IPS-20b (cell line): ENCODE results near the gene ARHGEF5.
A peak's percentile ranks its signal among the peaks of the same experiment; 100 is the strongest.

Experiments
- H3K27ac ChIP-seq: one replicate; pipeline ENCODE4 v1.5.1; 2013; ENCODE audit warnings: low read length
- H3K27me3 ChIP-seq: 2 replicates; pipeline ENCODE4 v1.6.1; 2013; ENCODE audit warnings: mild to moderate bottlenecking, low read length, inconsistent platforms; ENCODE audit not compliant: insufficient read depth
- H3K36me3 ChIP-seq: 2 replicates; pipeline ENCODE4 v1.6.1; 2013; ENCODE audit warnings: low read depth, mild to moderate bottlenecking, inconsistent platforms, low read length, moderate library complexity; ENCODE audit not compliant: insufficient read depth
- H3K4me1 ChIP-seq: 2 replicates; pipeline ENCODE4 v1.6.1; 2013; ENCODE audit warnings: mild to moderate bottlenecking, control low read depth, inconsistent platforms, low read length, moderate library complexity; ENCODE audit not compliant: insufficient read depth
- H3K4me3 ChIP-seq: 2 replicates; pipeline ENCODE4 v1.5.1; 2013; ENCODE audit warnings: mild to moderate bottlenecking, low read length, inconsistent platforms
- H3K9ac ChIP-seq: 2 replicates; pipeline ENCODE4 v1.6.1; 2013; ENCODE audit warnings: low read depth, mild to moderate bottlenecking, inconsistent platforms, low read length, moderate library complexity
- H3K9me3 ChIP-seq: 2 replicates; pipeline ENCODE4 v1.6.1; 2013; ENCODE audit warnings: mild to moderate bottlenecking, low read depth, low read length, inconsistent platforms; ENCODE audit not compliant: insufficient read depth

Gene ARHGEF5

GRCh38 chr7:144386741-144387140, 31.5 kb downstream of the ARHGEF5 start:
- Histone ChIP-seq H3K4me1 (peaks cover 21% of the 10 kb centered on the region), H3K9ac (no peak overlapping the region)

GRCh38 chr7:144388950-144389349, 33.7 kb downstream of the ARHGEF5 start:
- Histone ChIP-seq H3K27ac (peak overlapping the region; percentile 25), H3K9me3 (no peaks in the 10 kb centered on the region), H3K36me3 (no peaks in the 10 kb centered on the region), H3K9ac (peak overlapping the region; percentile 47; the same call in 1 of the 2 replicates), H3K4me1 (peaks cover 21% of the 10 kb centered on the region), H3K4me3 (no peak overlapping the region), H3K27me3 (no peaks in the 10 kb centered on the region)

More at GRCh38 chr7:144386741-144387140, 31.5 kb downstream of the ARHGEF5 start:
- H3K9me3 ChIP-seq, result no peaks in the 10 kb centered on the region
- H3K36me3 ChIP-seq, result no peaks in the 10 kb centered on the region
- no peak overlapping the region for H3K4me3 ChIP-seq
- H3K27ac ChIP-seq, result no peak overlapping the region
- H3K27me3 ChIP-seq, result no peaks in the 10 kb centered on the region

- Histone ChIP-seq H3K4me3 (no peak overlapping the region), H3K9me3 (no peaks in the 10 kb centered on the region), H3K9ac (no peak overlapping the region), H3K4me1 (peaks cover 10% of the 10 kb centered on the region; the same call in 1 of the 2 replicates), H3K27ac (no peak overlapping the region), H3K36me3 (no peaks in the 10 kb centered on the region), H3K27me3 (no peaks in the 10 kb centered on the region)
Observed at GRCh38 chr7:144390481-144390880, 35.3 kb downstream of the ARHGEF5 start.

GRCh38 chr7:144391014-144391413, 35.8 kb downstream of the ARHGEF5 start:
- Histone ChIP-seq H3K9me3 (no peaks in the 10 kb centered on the region), H3K27ac (no peak overlapping the region), H3K27me3 (no peaks in the 10 kb centered on the region), H3K4me1 (peaks cover 10% of the 10 kb centered on the region; the same call in 1 of the 2 replicates), H3K9ac (no peak overlapping the region), H3K36me3 (no peaks in the 10 kb centered on the region), H3K4me3 (no peak overlapping the region)

GRCh38 chr7:144391823-144392255, 36.6 kb downstream of the ARHGEF5 start:
- no peak overlapping the region for H3K9ac ChIP-seq
- H3K27me3 ChIP-seq, result no peaks in the 10 kb centered on the region
- H3K9me3 ChIP-seq, result no peaks in the 10 kb centered on the region
- H3K27ac ChIP-seq, result no peak overlapping the region
- H3K4me3 ChIP-seq, result no peak overlapping the region
- peaks cover 10% of the 10 kb centered on the region; the same call in 1 of the 2 replicates for H3K4me1 ChIP-seq
- no peaks in the 10 kb centered on the region for H3K36me3 ChIP-seq

GRCh38 chr7:144397086-144397485, 41.9 kb downstream of the ARHGEF5 start:
- H3K27me3 ChIP-seq, result no peaks in the 10 kb centered on the region
- H3K9me3 ChIP-seq, result no peaks in the 10 kb centered on the region
- no peak overlapping the region for H3K27ac ChIP-seq
- H3K36me3 ChIP-seq, result no peaks in the 10 kb centered on the region
- no peak overlapping the region for H3K9ac ChIP-seq
- no peaks in the 10 kb centered on the region for H3K4me1 ChIP-seq
- no peak overlapping the region for H3K4me3 ChIP-seq

- H3K27ac ChIP-seq, result no peak overlapping the region
- no peak overlapping the region for H3K4me3 ChIP-seq
- no peak overlapping the region for H3K9ac ChIP-seq
- no peaks in the 10 kb centered on the region for H3K9me3 ChIP-seq
- H3K27me3 ChIP-seq, result no peaks in the 10 kb centered on the region
- no peaks in the 10 kb centered on the region for H3K4me1 ChIP-seq
- no peaks in the 10 kb centered on the region for H3K36me3 ChIP-seq
Observed at GRCh38 chr7:144398291-144398690, 43.1 kb downstream of the ARHGEF5 start.

- no peak overlapping the region for H3K27ac ChIP-seq
- H3K9ac ChIP-seq, result no peak overlapping the region
- H3K27me3 ChIP-seq, result no peaks in the 10 kb centered on the region
- H3K9me3 ChIP-seq, result no peaks in the 10 kb centered on the region
- H3K36me3 ChIP-seq, result no peaks in the 10 kb centered on the region
- H3K4me1 ChIP-seq, result no peaks in the 10 kb centered on the region
- H3K4me3 ChIP-seq, result no peak overlapping the region
Observed at GRCh38 chr7:144398911-144399310, 43.7 kb downstream of the ARHGEF5 start.

- Histone ChIP-seq H3K9me3 (no peaks in the 10 kb centered on the region), H3K27me3 (no peaks in the 10 kb centered on the region), H3K4me3 (no peak overlapping the region)
Observed at GRCh38 chr7:144399946-144400345, 44.7 kb downstream of the ARHGEF5 start.

GRCh38 chr7:144401490-144401889, 46.3 kb downstream of the ARHGEF5 start:
- Histone ChIP-seq H3K9ac (no peak overlapping the region), H3K9me3 (no peaks in the 10 kb centered on the region), H3K27me3 (no peaks in the 10 kb centered on the region), H3K27ac (no peak overlapping the region), H3K36me3 (no peaks in the 10 kb centered on the region), H3K4me1 (no peaks in the 10 kb centered on the region), H3K4me3 (no peak overlapping the region)

More at GRCh38 chr7:144399946-144400345, 44.7 kb downstream of the ARHGEF5 start:
- no peaks in the 10 kb centered on the region for H3K4me1 ChIP-seq
- no peak overlapping the region for H3K9ac ChIP-seq
- no peak overlapping the region for H3K27ac ChIP-seq
- no peaks in the 10 kb centered on the region for H3K36me3 ChIP-seq

GRCh38 chr7:144403102-144403501, 47.9 kb downstream of the ARHGEF5 start:
- Histone ChIP-seq H3K4me1 (peaks cover 4% of the 10 kb centered on the region; the same call in 1 of the 2 replicates), H3K4me3 (no peak overlapping the region), H3K27me3 (no peaks in the 10 kb centered on the region), H3K9me3 (no peaks in the 10 kb centered on the region), H3K27ac (no peak overlapping the region), H3K36me3 (no peaks in the 10 kb centered on the region), H3K9ac (no peak overlapping the region)

GRCh38 chr7:144403649-144404061, 48.5 kb downstream of the ARHGEF5 start, which contains the start of gene NOBOX:
Gene NOBOX, minus strand, starts transcription at chr7:144403693.
- Histone ChIP-seq H3K27ac (no peak within 1 kb of the TSS), H3K4me1 (peaks cover 4% of the 10 kb centered on the region; the same call in 1 of the 2 replicates), H3K36me3 (no peaks in the 10 kb centered on the region), H3K9me3 (no peaks in the 10 kb centered on the region), H3K4me3 (no peak within 1 kb of the TSS), H3K9ac (no peak within 1 kb of the TSS), H3K27me3 (no peaks in the 10 kb centered on the region)
